ENCODE measurements around the gene NPAS2.

GRCh38 chr2:100962366-100963025, 142.6 kb downstream of the NPAS2 start:
- no peak for TF ChIP-seq NFRKB (IDR thresholded peaks at IDR 0.05)
- no peak for TF ChIP-seq FOXK2 (IDR thresholded peaks at IDR 0.05)
- no peak for TF ChIP-seq SP1 (IDR thresholded peaks at IDR 0.05)
- no peak for TF ChIP-seq BHLHE40 (IDR thresholded peaks at IDR 0.05; ENCODE audit: borderline replicate concordance)

Measured in HEK293T (cell line).